CD4-positive, alpha-beta T cell treated with Interleukin-1 beta for 1 hour (primary cell): Measurements from ENCODE around the gene KLRC4.
"Not testable (repeated sequence)": the region's sequence is repeated elsewhere in the genome, so short reads cannot be mapped to it uniquely, and the experiment has no call there.

Experiments used
- DNase-seq, 2 donors: peaks; one replicate each; pipeline ENCODE4 v3.0.0-alpha.2; 2020 to 2022

The KLRC4 gene

DNA sequence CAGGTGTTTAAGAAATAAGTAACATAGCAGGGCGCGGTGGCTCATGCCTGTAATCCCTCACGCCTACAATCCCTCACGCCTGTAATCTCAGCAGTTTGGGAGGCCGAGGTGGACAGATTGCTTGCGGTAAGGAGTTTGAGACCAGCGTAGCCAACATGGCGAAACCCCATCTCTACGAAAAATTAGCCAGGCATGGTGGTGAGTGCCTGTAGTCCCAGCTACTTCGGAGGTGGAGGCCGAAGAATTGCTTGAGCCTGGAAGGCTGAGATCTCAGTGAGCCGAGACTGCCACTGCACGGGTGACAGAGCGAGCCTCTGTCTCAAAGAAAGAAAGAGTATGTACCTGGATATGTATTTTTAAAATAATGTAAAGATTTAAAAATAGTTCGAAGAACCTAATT is 13.4 kb downstream of the KLRC4 start:
- not testable (repeated sequence) for DNase-seq

DNA sequence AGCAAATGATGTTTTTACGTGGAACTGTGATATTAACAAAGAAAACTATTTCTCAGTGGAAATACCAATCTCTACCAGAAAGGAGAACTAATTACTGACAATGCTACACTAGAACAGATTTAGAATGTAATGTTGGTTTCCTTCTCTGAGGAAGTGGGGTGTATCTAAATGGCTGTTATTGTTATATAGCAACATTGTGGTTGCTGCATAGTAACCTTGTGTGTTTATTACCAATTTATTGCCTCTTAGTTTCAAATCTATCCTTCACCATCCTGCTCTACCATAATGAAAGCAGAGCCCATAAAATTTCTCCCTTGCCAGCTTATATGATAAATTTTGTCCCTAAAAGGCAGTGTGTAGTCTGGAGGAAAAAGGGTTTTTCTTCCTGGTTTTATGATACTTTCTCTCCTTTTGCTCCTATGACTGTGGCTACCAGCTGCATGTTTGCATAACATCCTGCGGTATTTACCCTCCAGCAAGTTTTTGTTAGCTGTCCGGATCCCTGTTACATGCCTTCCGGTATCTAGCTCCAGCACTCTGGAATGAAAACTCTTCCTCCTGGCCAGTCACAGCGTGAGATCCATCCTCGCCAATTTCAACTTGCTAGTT is 14.1 kb downstream of the KLRC4 start:
- DNase-seq: peak; percentile 32 to 68

DNA sequence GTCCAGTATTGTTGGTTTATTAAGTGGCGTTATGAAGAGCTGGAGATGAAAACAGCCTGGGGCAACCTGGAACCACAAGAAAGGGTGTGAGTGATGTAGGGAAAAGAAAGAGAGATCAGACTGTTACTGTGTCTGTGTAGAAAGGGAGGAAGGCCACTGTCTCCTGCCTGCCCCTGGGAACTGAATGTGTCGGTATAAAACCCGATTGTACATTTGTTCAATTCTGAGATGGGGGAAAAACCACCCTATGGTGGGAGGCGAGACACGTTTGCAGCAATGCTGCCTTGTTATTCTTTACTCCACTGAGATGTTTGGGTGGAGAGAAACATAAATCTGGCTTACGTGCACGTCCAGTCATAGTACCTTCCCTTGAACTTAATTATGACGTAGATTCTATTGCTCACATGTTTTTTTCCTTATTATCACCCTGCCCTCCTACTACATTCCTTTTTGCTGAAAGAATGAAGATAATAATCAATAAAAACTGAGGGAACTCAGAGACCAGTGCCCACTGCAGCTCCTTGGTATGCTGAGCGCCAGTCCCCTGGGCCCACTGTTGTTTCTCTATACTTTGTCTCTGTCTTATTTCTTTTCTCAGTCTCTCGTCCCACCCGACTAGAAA is 14.9 kb downstream of the KLRC4 start:
- peak; percentile 67 to 72 for DNase-seq

DNA sequence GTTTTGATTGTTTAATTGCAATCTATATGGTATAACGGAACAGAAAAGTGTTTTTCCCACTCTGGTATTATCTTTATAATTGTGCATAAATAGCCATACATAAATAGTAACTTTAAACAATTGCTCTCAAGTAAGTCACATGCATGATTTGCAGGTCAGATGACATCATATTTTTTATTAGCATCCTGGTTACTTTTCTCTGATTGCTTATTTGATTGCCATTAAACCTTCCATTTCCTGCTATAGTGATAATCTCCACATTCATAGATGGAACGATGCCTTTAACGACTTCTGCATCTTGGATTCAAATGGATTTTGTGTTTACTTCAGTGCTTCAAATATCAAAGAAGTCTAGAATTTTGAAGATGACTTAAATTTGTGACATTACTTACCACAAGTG is 16.3 kb downstream of the KLRC4 start:
- DNase-seq: no peak

DNA sequence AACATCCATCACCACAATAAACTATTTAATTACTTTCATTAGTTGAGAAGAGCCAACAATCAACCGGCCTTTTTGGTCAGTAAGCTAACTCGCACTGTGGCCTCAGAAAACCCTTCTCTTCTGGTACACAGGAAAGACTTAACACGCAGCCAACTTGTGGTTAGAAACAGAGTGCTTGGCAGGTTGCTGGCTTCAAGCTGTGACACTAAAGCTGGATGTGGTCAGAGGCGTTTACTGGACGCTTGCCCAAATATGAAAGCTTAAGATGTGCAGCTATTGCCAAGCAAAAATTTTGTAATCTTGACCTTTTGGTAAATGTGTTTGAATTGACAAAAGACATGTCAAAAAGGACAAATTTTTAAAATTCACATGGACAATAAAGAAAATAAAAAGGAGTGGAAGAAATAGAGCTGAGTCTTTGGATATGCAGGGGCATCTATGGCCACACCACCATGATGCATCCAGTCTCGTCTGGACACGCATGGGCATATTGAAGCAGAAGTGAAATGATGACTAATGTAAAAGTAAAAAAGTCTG is 17.1 kb downstream of the KLRC4 start:
- DNase-seq: peak; percentile 62

DNA sequence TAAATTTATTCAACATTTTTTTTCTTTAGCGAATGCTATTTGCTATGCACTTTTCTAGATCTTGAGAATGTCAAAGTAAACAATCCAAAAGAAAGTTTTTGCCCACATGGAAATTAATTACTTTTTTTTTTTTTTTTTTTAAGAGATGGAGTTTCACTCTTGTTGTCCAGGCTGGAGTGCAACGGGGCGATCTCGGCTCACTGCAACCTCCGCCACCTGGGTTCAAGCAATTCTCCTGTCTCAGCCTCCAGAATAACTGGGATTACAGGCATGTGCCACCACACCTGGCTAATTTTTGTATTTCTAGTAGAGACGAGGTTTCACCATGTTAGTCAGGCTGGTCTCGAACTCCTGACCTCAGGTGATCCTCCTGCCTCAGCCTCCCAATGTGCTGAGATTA is 18.6 kb downstream of the KLRC4 start:
- DNase-seq: not testable (repeated sequence)

DNA sequence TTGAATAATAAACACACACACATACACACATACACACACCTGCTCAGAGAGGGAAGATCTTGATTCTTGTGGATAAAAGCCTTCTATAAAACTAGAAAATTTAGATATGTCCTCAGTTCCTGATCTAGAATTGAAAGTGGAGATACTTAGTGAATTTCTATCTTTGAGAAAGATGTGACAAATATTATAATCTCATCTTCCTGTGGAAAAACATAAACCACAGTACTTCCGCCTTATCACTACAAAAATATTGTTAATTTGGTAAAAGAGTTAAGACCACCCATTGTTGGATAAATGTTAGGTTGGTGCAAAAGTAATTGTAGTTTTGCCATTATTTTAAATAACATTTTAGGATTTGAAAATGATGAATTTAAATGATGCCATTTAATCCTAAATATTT is 19.7 kb downstream of the KLRC4 start, which contains the start of gene KLRK1:
KLRK1 (minus strand) TSS at position 138 of the 400 bp plus-strand sequence. CDS start 1,231 bp downstream, outside the sequence.
- DNase-seq: no peak

DNA sequence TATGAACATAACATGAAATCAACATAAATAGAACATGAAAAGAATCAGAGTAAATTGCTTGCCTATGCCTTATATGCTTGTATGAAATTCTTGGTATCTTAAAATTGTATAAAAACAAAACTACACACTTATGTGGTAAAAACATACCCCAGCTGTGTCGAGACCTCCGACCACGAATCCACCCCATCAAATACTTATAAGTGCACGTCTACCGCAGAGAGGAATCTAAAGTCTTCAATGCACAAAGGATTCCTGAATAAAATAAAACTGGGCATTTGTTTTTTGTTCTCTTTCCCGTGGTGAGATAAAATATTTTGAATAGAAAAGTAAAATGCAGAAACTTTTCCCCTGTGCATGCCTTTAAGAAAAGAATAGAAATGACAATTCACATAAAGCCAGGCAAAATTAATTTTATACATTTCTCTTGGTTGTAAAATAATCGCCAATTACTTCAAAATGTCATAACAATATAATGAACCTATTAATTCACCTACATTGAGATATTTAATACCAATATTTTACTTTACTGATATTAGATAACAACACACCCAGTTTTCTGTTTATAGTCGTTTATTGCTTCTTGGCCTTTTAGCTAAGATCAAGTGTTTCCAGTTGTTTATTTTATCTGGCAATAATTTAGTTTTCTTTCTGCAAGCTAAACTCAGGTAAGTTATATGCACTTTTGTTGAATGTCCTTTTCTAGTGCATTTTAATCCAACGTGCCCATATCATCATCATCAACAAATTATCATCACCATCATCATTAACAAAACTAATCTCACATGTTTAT is 20.7 kb downstream of the KLRC4 start:
- no peak for DNase-seq

DNA sequence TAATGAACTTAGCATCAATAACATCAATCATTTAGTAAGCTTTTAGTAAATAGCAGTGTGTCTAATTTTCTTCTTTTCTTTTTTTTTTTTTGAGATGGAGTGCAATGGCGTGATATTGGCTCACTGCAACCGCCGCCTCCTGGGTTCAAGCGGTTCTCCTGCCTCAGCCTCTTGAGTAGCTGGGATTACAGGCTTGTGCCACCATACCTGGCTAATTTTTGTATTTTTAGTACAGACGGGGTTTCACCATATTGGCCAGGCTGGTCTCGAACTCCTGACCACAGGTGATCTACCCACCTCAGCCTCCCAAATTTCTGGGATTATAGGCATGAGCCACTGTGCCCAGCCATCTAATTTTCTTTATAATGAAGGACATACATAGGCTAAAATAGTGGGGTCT is 22.1 kb downstream of the KLRC4 start:
- not testable (repeated sequence) for DNase-seq

DNA sequence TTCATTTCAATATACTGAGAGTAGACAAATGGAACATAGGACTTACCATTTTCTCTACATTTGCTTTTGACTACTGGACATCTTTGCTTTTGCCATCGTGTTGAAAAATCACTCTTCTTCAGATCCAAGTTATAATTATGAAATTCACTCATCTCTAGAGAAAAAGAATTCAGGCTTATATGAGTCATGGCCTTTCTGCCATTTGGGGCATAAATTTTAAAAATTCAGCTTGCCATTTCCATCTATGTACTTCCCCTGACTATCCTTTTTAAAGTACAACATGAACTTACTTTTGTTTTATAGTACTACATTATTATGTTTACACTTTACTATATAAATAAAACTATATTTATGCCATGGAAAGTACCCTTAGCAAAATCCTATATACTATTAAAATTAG is 22.7 kb downstream of the KLRC4 start:
- DNase-seq: no peak

DNA sequence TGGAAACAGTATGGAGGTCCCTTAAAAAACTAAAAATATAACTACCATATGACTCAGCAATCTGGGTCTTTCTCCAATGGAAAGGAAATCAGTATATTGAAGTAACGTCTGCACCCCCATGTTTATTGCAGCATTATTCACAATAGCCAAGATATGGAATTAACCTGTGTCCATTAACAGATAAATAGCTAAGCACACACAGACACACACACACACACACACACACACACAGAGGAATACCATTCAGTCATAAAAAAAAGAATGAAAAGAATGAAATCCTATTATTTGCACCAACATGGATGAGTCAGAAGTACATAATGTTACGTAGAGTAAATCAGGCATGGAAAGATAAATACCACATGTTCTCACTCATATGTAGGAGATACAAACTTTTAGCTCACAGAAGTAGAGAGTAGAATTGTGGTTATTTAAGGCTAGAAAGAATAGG is 24.4 kb downstream of the KLRC4 start:
- no peak for DNase-seq

DNA sequence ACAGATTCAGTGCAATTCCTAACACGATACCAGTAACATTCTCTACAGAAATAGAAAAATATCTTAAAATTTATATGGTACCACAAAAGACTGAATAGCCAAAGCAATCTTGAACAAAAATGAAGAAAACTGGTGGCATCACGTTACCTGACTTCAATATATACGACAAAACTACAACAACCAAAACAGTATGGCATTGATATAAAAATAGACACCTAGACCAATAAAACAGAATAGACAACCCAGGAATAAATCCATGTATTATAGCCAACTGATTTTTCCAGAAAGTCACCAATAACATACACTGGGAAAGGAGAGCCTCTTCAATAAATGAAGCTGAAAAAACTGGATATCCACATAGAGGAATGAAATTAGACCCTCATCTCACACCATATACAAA is 25.4 kb downstream of the KLRC4 start:
- DNase-seq: no peak

DNA sequence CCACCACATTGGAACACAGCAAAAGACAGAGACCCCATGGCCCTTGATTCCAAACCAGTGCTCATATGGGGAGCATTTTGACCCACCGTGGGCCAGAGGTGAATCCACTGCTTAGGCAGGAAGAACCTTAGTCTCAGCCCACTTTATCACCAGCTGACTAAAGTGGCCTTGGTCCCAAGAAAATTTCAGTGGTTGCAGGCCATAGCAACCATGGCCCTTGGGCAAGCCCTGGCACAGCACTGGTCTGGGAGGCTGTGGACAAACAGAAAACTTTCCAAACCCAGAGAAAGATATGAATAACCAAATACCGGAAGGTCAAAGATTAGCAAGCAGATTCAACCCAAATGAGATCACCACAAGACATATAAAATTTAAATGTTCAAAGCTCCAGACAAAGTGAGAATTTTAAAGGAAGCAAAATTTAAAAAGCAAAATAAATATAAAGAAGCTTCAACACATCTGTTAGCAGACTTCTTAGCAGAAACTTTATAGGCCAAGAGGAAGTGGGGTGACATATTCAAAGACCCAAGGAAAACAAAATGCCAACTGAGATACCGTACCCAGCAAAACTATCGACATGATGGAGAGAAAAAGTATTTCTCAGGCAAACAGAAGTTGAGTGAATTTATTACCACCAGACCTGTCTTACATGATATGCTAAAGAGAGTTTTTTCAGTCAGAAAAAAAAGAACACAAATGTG is 27.5 kb downstream of the KLRC4 start:
- no peak for DNase-seq

DNA sequence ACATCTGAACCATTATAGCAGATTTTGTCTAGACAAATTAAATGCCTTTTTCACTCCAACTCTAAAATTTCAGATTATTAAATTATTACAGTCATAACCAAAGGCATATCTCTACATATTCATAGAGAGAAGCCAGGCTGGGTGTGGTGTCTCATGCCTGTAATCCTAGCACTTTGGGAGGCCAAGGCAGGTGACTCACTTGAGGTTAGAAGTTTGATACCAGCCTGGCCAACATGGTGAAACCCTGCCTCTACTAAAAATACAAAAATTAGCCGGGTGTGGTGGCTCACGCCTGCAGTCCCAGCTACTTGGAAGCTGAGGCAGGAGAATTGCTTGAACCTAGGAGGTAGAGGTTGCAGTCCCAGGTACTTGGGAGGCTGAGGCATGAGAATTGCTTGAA is 30.8 kb downstream of the KLRC4 start:
- DNase-seq: not testable (repeated sequence)

DNA sequence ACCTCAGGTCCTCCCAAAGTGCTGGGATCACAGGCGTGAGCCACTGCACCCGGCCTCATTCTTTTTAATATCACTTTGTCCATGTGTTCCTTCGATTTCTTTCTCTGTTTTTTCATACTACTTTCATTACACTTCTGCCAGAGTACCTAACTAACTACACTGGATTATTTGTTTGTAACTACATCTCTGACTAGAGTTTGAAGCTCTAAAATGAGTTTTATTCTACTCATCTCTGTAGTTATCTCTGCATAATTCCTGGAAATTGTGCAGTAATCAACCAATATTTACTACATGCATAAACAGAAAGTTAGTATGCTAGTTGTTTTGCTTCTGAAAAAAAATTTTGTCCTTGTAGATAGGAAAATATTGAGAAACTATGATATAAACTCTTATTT is 34.9 kb downstream of the KLRC4 start:
- DNase-seq: no peak

DNA sequence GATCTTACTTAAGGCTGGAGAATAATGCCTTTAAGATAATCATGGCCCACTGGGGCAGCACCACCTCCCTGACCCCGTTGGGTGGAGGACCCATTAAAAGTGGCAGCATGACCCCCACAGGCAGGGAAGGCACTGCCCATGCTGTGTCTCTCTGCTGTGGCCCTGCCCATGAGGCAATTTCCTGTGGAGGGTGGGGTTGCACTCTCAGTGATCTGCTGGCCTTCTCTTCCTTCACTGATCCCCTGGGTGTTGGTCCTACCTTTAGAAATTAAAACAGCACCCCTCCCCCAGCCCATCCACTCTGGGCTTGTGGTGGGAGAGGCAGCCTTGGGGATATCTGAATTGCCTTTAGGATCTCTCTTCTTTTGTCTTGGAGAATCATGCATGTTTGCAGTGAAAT is 37.0 kb downstream of the KLRC4 start:
- DNase-seq: peak in 1 of 2 donors; percentile 34

DNA sequence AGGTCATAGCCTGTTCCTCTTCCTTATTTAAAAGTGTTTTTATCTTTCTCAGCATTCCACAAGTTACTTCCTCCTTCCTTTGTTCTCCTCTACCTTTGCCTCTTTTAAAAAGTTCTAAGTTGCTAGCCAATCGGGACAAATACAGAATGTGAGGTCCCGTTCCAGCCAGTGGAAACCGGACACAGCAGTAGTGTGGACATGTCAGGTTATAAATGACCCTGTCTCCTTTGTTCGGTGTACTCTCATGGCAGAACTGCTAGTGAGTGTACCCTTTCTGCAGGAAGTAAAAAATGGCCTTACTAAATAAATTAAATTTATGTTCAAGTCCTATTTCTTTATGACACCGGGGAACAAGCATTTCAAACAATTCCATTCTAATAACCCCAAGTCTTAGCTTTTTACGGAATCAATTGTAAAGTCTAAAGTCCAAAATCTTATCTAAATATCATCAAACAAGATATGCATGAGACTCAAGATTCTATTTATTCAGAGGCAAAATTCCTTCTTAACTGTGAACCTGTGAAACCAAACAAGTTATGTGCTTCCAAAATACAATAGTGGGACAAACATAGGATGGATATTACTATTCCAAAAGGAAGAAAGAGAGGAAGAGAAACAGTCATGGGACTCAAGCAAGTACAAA is 37.5 kb downstream of the KLRC4 start:
- DNase-seq: not testable (repeated sequence)

DNA sequence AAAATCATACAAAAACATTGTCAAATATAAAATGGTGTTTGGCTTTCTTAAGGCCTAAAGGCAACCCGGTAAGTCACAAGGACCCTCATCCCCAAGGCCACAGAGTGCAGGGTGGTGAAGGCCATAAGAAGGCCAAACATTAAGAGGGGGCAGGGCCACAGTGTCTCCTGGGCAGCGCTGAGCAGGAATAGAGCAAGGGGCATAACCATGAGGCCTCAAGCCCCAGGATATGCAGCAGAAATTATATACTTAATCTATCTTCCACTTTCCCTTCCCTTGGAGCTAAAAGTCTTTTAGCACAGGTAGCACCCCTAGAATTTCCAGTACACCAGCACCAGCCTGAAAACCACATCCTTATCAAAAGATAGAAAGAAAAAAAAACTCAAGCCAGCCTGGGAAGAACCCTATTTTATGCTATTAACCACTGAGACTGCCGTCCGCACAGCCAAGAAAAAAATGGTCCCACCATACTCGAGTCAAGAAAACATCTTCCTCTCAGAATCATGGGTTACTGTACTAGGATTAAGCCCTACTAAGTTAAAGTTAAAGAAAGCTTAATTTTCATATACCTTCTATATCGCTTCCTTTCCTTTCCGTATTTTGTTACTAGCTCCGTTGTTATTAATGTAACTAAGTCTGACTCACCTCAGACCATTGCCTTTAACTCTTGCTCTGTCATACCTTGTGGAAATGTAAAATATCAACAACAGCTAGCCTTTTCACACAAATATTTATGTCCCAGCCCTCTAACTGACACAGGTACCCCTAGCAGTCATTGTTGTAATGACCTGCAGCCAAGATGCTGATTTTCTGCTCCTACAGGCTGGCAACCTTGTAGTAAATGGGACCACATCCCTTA is 39.8 kb downstream of the KLRC4 start:
- DNase-seq: peak in 1 of 2 donors; percentile 32

DNA sequence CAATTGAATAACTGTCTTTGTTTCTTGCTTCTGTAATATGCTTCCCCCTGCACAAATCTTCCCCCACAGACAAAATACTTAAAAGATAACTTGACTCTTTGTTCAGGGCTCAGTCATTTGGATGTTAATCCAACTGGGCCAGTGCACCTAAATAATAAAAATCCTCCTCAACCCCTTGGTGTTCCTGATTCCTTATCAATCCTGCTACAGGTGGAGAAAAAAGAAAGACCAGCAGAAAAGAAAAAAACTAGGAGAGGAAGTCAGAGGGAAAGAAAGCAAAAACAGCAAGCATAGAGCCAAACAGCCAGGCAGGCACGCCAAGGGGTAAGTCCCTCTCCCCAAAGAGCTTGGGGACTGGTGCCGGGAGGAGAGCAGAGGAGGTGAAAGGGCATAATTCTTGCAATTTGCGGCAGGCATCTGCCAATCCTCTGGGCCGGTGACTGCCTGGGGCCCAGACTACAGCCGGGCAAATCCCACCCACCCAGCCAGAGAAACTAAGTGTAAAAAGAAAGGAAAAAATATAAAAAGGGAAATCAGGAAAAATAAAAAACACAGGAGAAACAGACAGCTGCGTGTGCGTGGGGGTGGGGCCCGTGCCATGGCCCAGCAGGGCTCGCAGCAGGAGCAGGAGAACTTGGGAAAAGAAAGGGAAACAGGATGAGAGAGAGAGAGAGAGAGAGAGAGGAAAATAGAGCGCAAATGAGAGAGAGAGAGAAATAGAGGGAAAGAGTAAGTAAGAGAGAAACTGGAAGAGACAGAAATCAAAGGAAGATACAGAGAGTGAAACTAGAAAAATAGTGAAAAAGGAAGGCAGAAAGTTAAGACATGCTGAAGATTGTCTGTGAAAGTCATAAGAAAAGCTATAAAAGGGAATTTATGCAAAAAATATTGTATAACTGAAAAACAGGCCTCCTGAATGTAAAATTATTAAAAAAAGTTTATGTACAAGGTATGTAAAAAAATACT is 41.1 kb downstream of the KLRC4 start:
- DNase-seq: no peak

DNA sequence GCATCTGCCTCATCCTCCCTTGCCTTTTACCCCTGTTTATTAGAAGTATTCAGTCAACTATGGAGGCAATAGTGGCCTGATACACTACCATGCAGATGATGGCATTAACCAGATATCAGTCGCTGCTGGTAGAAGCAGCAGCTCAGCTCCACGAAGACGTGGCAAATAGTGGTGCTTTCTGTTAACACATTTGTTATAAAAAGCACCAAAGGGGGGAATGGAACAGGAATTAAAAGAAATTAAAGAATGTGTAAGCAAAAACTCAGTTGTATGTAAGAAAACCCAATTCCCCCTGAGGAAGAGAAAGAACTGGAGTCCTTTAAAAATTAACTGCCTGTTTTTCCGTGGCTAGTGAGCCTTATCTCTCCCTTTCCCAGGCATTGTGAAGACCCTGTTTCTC is 41.8 kb downstream of the KLRC4 start:
- DNase-seq: not testable (repeated sequence)
